ENCODE measurements around the gene CTH. TPM values are rescaled to one million over a fixed set of nuclear protein-coding genes. Genes with fewer than 3 reads are reported as not detected.

Gene CTH
- total RNA-seq, 6 experiments from 2014 or later, result 2.0 to 5.5 (median 3.2) TPM

DNA sequence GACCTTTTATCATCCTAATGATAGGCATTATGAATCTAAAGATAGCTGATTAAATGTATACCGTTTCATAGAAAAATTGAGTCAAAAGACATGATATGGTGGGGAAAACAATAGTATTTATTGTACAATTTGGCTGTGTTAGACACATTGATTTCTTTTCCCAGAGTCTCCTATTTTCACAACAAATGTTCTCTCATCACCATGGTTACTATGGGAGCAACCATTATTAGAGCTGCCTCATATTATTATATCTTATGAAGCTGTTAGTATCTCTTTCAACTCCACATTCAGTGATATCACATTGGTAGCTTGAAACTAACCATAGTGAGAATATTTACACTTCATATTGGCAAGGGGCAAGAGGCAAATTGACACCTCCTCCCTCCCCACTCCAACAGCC, 10.7 kb upstream of the CTH start:
- H3K4me3 Mint-ChIP-seq, result no peak overlapping the region
- no peak for DNase-seq
- peaks cover 21% of the 10 kb centered on the region for H3K27me3 Mint-ChIP-seq (ENCODE audit: insufficient read depth)
- H3K4me1 Mint-ChIP-seq (ENCODE audit: low read depth), result no peaks in the 10 kb centered on the region
- H3K36me3 Mint-ChIP-seq (ENCODE audit: low read depth), result no peaks in the 10 kb centered on the region
- TF ChIP-seq, protein P1, sequence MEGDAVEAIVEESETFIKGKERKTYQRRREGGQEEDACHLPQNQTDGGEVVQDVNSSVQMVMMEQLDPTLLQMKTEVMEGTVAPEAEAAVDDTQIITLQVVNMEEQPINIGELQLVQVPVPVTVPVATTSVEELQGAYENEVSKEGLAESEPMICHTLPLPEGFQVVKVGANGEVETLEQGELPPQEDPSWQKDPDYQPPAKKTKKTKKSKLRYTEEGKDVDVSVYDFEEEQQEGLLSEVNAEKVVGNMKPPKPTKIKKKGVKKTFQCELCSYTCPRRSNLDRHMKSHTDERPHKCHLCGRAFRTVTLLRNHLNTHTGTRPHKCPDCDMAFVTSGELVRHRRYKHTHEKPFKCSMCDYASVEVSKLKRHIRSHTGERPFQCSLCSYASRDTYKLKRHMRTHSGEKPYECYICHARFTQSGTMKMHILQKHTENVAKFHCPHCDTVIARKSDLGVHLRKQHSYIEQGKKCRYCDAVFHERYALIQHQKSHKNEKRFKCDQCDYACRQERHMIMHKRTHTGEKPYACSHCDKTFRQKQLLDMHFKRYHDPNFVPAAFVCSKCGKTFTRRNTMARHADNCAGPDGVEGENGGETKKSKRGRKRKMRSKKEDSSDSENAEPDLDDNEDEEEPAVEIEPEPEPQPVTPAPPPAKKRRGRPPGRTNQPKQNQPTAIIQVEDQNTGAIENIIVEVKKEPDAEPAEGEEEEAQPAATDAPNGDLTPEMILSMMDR (IDR thresholded peaks at IDR 0.05), result no peak
- H3K27ac Mint-ChIP-seq, result no peak overlapping the region
- no peaks in the 10 kb centered on the region for H3K9me3 Mint-ChIP-seq

DNA sequence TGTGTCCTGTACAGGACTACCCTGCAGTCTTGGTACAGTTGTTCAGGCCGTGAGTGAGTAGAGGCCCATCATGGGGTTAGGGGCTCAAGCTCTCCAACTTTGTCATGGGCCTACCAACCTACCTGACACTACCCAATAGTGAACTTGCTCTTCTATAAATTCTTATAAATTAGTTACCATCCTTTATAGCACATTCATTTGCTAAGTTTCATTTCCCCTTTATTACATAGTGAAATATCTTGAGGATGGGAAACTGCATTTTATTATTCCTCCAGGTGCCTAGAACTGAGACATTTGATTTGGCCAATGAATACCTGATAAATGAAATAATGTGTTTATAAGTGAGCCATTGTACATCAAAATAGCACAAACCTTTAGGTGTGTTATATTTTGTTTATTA, 9.1 kb upstream of the CTH start:
- H3K4me1 Mint-ChIP-seq (ENCODE audit: low read depth), result no peaks in the 10 kb centered on the region
- DNase-seq, result no peak
- no peak overlapping the region for H3K4me3 Mint-ChIP-seq
- H3K9me3 Mint-ChIP-seq, result no peaks in the 10 kb centered on the region
- TF ChIP-seq, protein P1 (IDR thresholded peaks at IDR 0.05), result no peak
- no peaks in the 10 kb centered on the region for H3K36me3 Mint-ChIP-seq (ENCODE audit: low read depth)
- peaks cover 18% of the 10 kb centered on the region for H3K27me3 Mint-ChIP-seq (ENCODE audit: insufficient read depth)
- H3K27ac Mint-ChIP-seq, result no peak overlapping the region

DNA sequence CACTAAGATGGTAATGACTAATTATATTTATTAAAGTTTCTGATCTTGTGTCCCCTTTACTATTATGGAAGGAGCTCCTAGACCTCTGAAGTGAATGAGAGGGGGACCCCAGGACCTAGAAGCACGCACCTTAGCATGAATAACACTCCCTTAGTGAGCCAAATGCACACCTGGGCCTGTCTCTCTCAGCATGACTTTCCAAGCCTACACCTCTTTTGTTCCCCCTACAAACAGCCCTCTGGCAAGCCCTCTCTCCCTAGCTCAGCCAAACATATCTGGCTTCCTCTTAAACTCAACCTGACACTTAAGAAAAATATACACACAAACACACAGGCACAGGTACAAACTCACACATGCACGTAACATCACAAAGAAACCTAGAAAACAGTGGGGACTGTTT, 7.3 kb upstream of the CTH start:
- H3K36me3 Mint-ChIP-seq (ENCODE audit: low read depth), result no peaks in the 10 kb centered on the region
- H3K4me3 Mint-ChIP-seq, result no peak overlapping the region
- no peaks in the 10 kb centered on the region for H3K4me1 Mint-ChIP-seq (ENCODE audit: low read depth)
- H3K27ac Mint-ChIP-seq, result no peak overlapping the region
- peaks cover 10% of the 10 kb centered on the region for H3K27me3 Mint-ChIP-seq (ENCODE audit: insufficient read depth)
- TF ChIP-seq, protein P1 (IDR thresholded peaks at IDR 0.05), result no peak
- H3K9me3 Mint-ChIP-seq, result no peaks in the 10 kb centered on the region
- no peak for DNase-seq

DNA sequence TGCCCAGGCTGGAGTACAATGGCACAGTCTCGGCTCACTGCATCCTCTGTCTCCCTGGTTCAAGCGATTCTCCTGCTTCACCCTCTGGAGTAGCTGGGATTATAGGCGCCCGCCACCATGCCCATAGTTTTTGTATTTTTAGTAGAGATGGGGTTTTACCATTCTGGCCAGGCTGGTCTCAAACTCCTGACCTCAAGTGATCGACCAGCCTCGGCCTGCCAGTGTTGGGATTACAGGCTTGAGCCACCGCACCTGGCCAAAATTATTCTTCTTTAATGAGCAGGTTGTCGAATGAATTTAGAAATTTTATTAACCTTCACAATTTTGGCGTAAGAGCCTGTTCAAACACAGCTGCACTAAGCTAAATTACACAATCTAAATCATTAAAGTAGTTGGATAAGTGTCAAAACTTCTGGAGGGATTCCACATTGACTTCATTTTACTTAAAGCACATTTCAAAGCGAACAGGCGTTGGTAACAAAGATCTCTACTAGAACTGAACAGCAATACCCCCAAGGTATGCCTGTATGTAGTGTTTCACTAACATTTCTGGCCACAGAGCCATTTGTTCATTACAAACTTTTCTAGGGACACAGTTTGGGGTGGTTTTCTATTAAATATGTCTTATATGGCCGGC, 5.2 kb upstream of the CTH start:
- H3K4me1 Mint-ChIP-seq (ENCODE audit: low read depth), result peaks cover 7% of the 10 kb centered on the region
- TF ChIP-seq, protein P1 (IDR thresholded peaks at IDR 0.05), result no peak
- no peak for DNase-seq
- no peaks in the 10 kb centered on the region for H3K36me3 Mint-ChIP-seq (ENCODE audit: low read depth)
- H3K27ac Mint-ChIP-seq, result no peak overlapping the region
- H3K9me3 Mint-ChIP-seq, result no peaks in the 10 kb centered on the region
- H3K27me3 Mint-ChIP-seq (ENCODE audit: insufficient read depth), result peaks cover 5% of the 10 kb centered on the region
- H3K4me3 Mint-ChIP-seq, result no peak overlapping the region

DNA sequence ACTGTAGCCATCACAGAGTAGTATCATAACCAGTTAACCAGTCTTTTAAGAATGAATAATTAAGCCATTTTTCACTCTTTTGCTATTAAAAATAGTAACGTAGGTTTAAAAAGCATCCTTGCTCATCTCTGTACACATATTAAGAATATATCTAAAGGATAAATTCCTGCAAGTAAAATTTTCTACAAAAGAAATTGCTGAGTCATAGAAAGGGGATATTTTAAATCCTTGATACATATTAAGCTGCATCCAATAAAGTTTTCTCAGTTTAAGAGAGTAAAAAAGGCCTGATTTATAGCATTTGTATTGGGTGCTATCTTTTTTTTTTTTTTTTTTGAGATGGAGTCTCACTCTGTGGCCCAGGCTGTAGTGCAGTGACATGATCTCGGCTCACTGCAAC, 1.9 kb upstream of the CTH start:
- no peak for DNase-seq
- Mint-ChIP-seq H3K27ac (no peak overlapping the region), H3K4me1 (ENCODE audit: low read depth) (peaks cover 20% of the 10 kb centered on the region), H3K36me3 (ENCODE audit: low read depth) (no peaks in the 10 kb centered on the region), H3K27me3 (ENCODE audit: insufficient read depth) (peaks cover 4% of the 10 kb centered on the region), H3K9me3 (no peaks in the 10 kb centered on the region), H3K4me3 (no peak overlapping the region)
- TF ChIP-seq, protein P1 (IDR thresholded peaks at IDR 0.05), result no peak
